Astrocyte (in vitro differentiated cells and primary cell): ENCODE data around the gene RAD50. TPM values are rescaled to one million over a fixed set of nuclear protein-coding genes. Genes with fewer than 3 reads are reported as not detected.
A peak's percentile ranks its signal among the peaks of the same experiment; 100 is the strongest.
"Not testable (repeated sequence)": the region's sequence is repeated elsewhere in the genome, so short reads cannot be mapped to it uniquely, and the experiment has no call there.

Source experiments
- DNase-seq: peaks from one replicate; pipeline ENCODE4 v3.0.0-alpha.2; 2010; ENCODE audit warnings: low read depth
- FAIRE-seq: peaks from 2 replicates; lab custom pipeline; 2011; peaks lifted over from hg19 to GRCh38; lab: Jason Lieb, UNC
- H2AFZ ChIP-seq: 2 replicates; pipeline ENCODE4 v1.6.0; 2012; ENCODE audit warnings: low read depth, low read length, inconsistent platforms
- H3K27ac ChIP-seq: 2 replicates; pipeline ENCODE4 v1.5.1; 2011; ENCODE audit warnings: low read depth, low read length, inconsistent platforms
- H3K27me3 ChIP-seq: 2 replicates; pipeline ENCODE4 v1.6.0; 2011; ENCODE audit warnings: low read length, inconsistent platforms; ENCODE audit not compliant: insufficient read depth
- H3K36me3 ChIP-seq: 2 replicates; pipeline ENCODE4 v1.5.1; 2011; ENCODE audit warnings: low read length, inconsistent platforms; ENCODE audit not compliant: insufficient read depth
- H3K4me1 ChIP-seq: 2 replicates; pipeline ENCODE4 v1.5.1; 2011; ENCODE audit warnings: low read length, inconsistent platforms; ENCODE audit not compliant: insufficient read depth
- H3K4me2 ChIP-seq: 2 replicates; pipeline ENCODE4 v1.6.0; 2012; ENCODE audit warnings: low read length, inconsistent platforms
- H3K4me3 ChIP-seq: 2 replicates; pipeline ENCODE4 v1.5.1; 2011; ENCODE audit warnings: low read depth, mild to moderate bottlenecking, low read length, inconsistent platforms; ENCODE audit not compliant: insufficient read depth
- H3K79me2 ChIP-seq: 2 replicates; pipeline ENCODE4 v1.6.0; 2012; ENCODE audit warnings: mild to moderate bottlenecking, low read length, inconsistent platforms; ENCODE audit not compliant: insufficient read depth
- H3K9ac ChIP-seq: 2 replicates; pipeline ENCODE4 v1.6.0; 2012; ENCODE audit warnings: mild to moderate bottlenecking, low read length, inconsistent platforms
- H3K9me3 ChIP-seq: 2 replicates; pipeline ENCODE4 v1.5.1; 2012; ENCODE audit warnings: low read depth, mild to moderate bottlenecking, low read length, inconsistent platforms; ENCODE audit not compliant: insufficient read depth
- H4K20me1 ChIP-seq: 2 replicates; pipeline ENCODE4 v1.6.0; 2012; ENCODE audit warnings: low read length, inconsistent platforms; ENCODE audit not compliant: insufficient read depth
- H3K27ac Mint-ChIP-seq: one replicate; pipeline ENCODE4 v1.8.0; 2021; ENCODE audit warnings: mild to moderate bottlenecking, mixed read lengths; ENCODE audit not compliant: unreplicated experiment
- H3K27me3 Mint-ChIP-seq: one replicate; pipeline ENCODE4 v1.8.0; 2021; ENCODE audit warnings: low read depth, mixed read lengths; ENCODE audit not compliant: unreplicated experiment
- H3K36me3 Mint-ChIP-seq: one replicate; pipeline ENCODE4 v1.8.0; 2021; ENCODE audit warnings: low read depth, mixed read lengths; ENCODE audit not compliant: unreplicated experiment
- H3K4me1 Mint-ChIP-seq: one replicate; pipeline ENCODE4 v1.8.0; 2021; ENCODE audit warnings: low read depth, mixed read lengths; ENCODE audit not compliant: unreplicated experiment
- H3K4me3 Mint-ChIP-seq: one replicate; pipeline ENCODE4 v1.8.0; 2021; ENCODE audit warnings: mild to moderate bottlenecking, moderate library complexity, mixed read lengths; ENCODE audit not compliant: unreplicated experiment
- H3K9me3 Mint-ChIP-seq: one replicate; pipeline ENCODE4 v1.8.0; 2021; ENCODE audit warnings: mild to moderate bottlenecking, mixed read lengths; ENCODE audit not compliant: unreplicated experiment
- EZH2 ChIP-seq: IDR thresholded peaks from 2 replicates; pipeline ENCODE4 v1.6.1; 2012; ENCODE audit warnings: mild to moderate bottlenecking, low read length, inconsistent platforms; ENCODE audit not compliant: insufficient read depth
- total RNA-seq: library from RNA; stranded (reverse); gene quantifications from 2 replicates; pipeline ENCODE4 v1.2.1, GENCODE V29; 2021
- TF ChIP-seq, protein P1 (sequence below): IDR thresholded peaks from 2 replicates; pipeline ENCODE4 v1.5.1; 2011; ENCODE audit warnings: low read depth, mild to moderate bottlenecking, inconsistent platforms, low read length, moderate library complexity; ENCODE audit not compliant: insufficient read depth

The RAD50 gene
- total RNA-seq, 1 donor from 2014 or later, result 26.8 TPM

DNA sequence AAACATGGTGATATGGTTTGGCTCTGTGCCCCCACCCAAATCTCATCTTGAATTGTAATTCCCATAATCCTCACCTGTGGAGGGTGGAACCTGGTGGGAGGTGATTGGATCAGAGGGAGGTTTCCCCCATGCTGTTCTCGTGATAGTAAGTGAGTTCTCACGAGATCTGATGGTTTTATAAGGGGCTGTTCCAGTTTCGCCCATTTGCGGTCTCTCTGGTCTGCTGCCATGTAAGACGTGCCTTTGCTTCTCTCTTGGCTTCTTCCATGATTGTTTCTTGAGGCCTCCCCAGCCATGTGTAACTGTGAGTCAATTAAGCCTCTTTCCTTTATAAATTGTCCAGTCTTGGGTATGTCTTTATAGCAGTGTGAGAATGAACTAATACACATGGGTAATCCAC, 31.9 kb upstream of the RAD50 start:
- H2AFZ ChIP-seq, H3K36me3 ChIP-seq, H3K4me3 Mint-ChIP-seq, H3K4me1 Mint-ChIP-seq, H3K4me2 ChIP-seq, H3K9me3 ChIP-seq, H3K79me2 ChIP-seq, H3K27ac Mint-ChIP-seq, FAIRE-seq, H3K4me3 ChIP-seq, H3K27ac ChIP-seq, H3K4me1 ChIP-seq, H3K9ac ChIP-seq, H3K36me3 Mint-ChIP-seq, H3K9me3 Mint-ChIP-seq, H4K20me1 ChIP-seq, DNase-seq: not testable (repeated sequence)
- peaks cover 18% of the 10 kb centered on the region for H3K27me3 Mint-ChIP-seq
- peaks cover 15% of the 10 kb centered on the region for H3K27me3 ChIP-seq

DNA sequence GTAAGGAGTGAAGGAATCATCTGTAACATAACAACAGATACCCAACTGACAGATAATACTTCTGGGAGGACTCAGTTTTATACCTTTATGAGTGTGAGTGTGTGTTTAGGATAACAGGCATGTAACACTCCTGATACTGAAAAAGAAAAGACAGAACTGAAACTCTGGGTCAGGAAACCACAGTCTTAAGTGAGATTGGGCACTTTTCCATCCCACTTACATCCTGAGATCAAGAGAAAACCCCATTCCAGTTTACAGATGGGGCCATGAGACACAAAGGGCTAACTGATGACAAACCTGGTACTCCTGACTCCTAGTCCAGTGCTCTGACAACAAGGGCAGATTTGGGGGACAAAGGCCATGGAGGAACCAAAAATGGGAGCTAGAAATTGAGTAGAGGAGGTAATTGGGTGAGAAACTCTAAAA, 31.5 kb upstream of the RAD50 start:
- Histone ChIP-seq H3K9ac (no peak overlapping the region), H3K9me3 (no peaks in the 10 kb centered on the region)

GRCh38 chr5:132526290-132526973, 30.3 kb upstream of the RAD50 start:
- DNase-seq (no peak), FAIRE-seq (no peak)
- Histone ChIP-seq H3K4me1 (no peaks in the 10 kb centered on the region), H2AFZ (peak overlapping the region; percentile 43), H3K4me3 (no peak overlapping the region), H3K79me2 (no peaks in the 10 kb centered on the region), H4K20me1 (peaks cover 3% of the 10 kb centered on the region), H3K9me3 (no peaks in the 10 kb centered on the region), H3K4me2 (peak overlapping the region; percentile 77), H3K36me3 (no peaks in the 10 kb centered on the region), H3K27ac (no peak overlapping the region), H3K27me3 (peaks cover 15% of the 10 kb centered on the region), H3K9ac (no peak overlapping the region)
- TF ChIP-seq, protein P1, sequence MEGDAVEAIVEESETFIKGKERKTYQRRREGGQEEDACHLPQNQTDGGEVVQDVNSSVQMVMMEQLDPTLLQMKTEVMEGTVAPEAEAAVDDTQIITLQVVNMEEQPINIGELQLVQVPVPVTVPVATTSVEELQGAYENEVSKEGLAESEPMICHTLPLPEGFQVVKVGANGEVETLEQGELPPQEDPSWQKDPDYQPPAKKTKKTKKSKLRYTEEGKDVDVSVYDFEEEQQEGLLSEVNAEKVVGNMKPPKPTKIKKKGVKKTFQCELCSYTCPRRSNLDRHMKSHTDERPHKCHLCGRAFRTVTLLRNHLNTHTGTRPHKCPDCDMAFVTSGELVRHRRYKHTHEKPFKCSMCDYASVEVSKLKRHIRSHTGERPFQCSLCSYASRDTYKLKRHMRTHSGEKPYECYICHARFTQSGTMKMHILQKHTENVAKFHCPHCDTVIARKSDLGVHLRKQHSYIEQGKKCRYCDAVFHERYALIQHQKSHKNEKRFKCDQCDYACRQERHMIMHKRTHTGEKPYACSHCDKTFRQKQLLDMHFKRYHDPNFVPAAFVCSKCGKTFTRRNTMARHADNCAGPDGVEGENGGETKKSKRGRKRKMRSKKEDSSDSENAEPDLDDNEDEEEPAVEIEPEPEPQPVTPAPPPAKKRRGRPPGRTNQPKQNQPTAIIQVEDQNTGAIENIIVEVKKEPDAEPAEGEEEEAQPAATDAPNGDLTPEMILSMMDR, result peak; percentile 87
- TF ChIP-seq EZH2, result no peak
- Mint-ChIP-seq H3K9me3 (no peaks in the 10 kb centered on the region), H3K36me3 (no peaks in the 10 kb centered on the region), H3K4me1 (peaks cover 1% of the 10 kb centered on the region), H3K4me3 (no peak overlapping the region), H3K27ac (no peak overlapping the region), H3K27me3 (peaks cover 18% of the 10 kb centered on the region)

More for the DNA sequence above, 31.5 kb upstream of the RAD50 start:
- Histone ChIP-seq H3K4me1 (no peaks in the 10 kb centered on the region), H3K27me3 (peaks cover 15% of the 10 kb centered on the region), H3K4me3 (no peak overlapping the region), H3K27ac (no peak overlapping the region), H3K36me3 (no peaks in the 10 kb centered on the region), H3K4me2 (no peak overlapping the region), H2AFZ (no peak overlapping the region), H4K20me1 (peaks cover 3% of the 10 kb centered on the region), H3K79me2 (no peaks in the 10 kb centered on the region)
- no peak for FAIRE-seq
- Mint-ChIP-seq H3K4me1 (peaks cover 1% of the 10 kb centered on the region), H3K4me3 (no peak overlapping the region), H3K36me3 (no peaks in the 10 kb centered on the region), H3K27ac (no peak overlapping the region), H3K27me3 (peaks cover 18% of the 10 kb centered on the region), H3K9me3 (no peaks in the 10 kb centered on the region)
- no peak for DNase-seq
- TF ChIP-seq, protein P1, result no peak
- TF ChIP-seq EZH2, result no peak
